ENCODE measurements around the gene ZMYM4. TPM values are rescaled to one million over a fixed set of nuclear protein-coding genes. Genes with fewer than 3 reads are reported as not detected.

Gene ZMYM4
- total RNA-seq, 2 experiments from 2014 or later, result 21.1 to 54.3 TPM

GRCh38 chr1:35437200-35437599, 168.7 kb downstream of the ZMYM4 start:
- CTCF ChIA-PET (ENCODE audit: unreplicated experiment), result no interaction called here
- POLR2A ChIA-PET, result interaction anchor here (1.4 kb wide), 1 partner anchor 13 kb away, joined by 4 read pairs; no protein-coding TSS in a partner anchor
- TF ChIP-seq EZH2phosphoT487 (IDR thresholded peaks at IDR 0.05; ENCODE audit: borderline replicate concordance, low read depth, low read length), result no peak
- no peak for TF ChIP-seq CTCF (conservative IDR thresholded peaks at IDR 0.05; ENCODE audit: low read length)

GRCh38 chr1:35439626-35440025, 171.1 kb downstream of the ZMYM4 start:
- Histone ChIP-seq H3K9me3 (ENCODE audit: low read length) (no peaks in the 10 kb centered on the region), H3K79me2 (ENCODE audit: insufficient read depth, low read depth, low read length) (no peaks in the 10 kb centered on the region), H3K9me2 (ENCODE audit: insufficient read depth, low read length) (no peaks in the 10 kb centered on the region), H3K4me3 (ENCODE audit: low read depth, low read length, poor library complexity, severe bottlenecking) (no peak overlapping the region), H3K4me2 (ENCODE audit: low read length) (no peak overlapping the region), H2AFZ (ENCODE audit: low read length) (no peak overlapping the region), H4K20me1 (ENCODE audit: insufficient read depth, low read length) (no peaks in the 10 kb centered on the region), H3K27ac (ENCODE audit: low read depth, low read length, poor library complexity, severe bottlenecking) (no peak overlapping the region), H3K4me1 (ENCODE audit: insufficient read depth, low read length, poor library complexity, severe bottlenecking) (no peaks in the 10 kb centered on the region), H3K36me3 (ENCODE audit: insufficient read depth, low read length) (peaks cover 31% of the 10 kb centered on the region; the same call in 1 of the 2 replicates)
- TF ChIP-seq CTCF (conservative IDR thresholded peaks at IDR 0.05; ENCODE audit: low read length), result no peak
- no peak for TF ChIP-seq EZH2phosphoT487 (IDR thresholded peaks at IDR 0.05; ENCODE audit: borderline replicate concordance, low read depth, low read length)
- no TSS peak for BruUV-seq (replicated peaks)
- DNase-seq (ENCODE audit: low spot score), result no peak
- intact Hi-C loops (cut with micrococcal nuclease; ENCODE audit: unreplicated experiment), result no loop called here
- POLR2A ChIA-PET, result no interaction called here
- CTCF ChIA-PET (ENCODE audit: unreplicated experiment), result no interaction called here

More at GRCh38 chr1:35437200-35437599, 168.7 kb downstream of the ZMYM4 start:
- Histone ChIP-seq H3K4me2 (ENCODE audit: low read length) (no peak overlapping the region), H3K4me3 (ENCODE audit: low read depth, low read length, poor library complexity, severe bottlenecking) (no peak overlapping the region), H3K27ac (ENCODE audit: low read depth, low read length, poor library complexity, severe bottlenecking) (no peak overlapping the region), H3K4me1 (ENCODE audit: insufficient read depth, low read length, poor library complexity, severe bottlenecking) (no peaks in the 10 kb centered on the region), H2AFZ (ENCODE audit: low read length) (no peak overlapping the region), H3K79me2 (ENCODE audit: insufficient read depth, low read depth, low read length) (no peaks in the 10 kb centered on the region), H4K20me1 (ENCODE audit: insufficient read depth, low read length) (no peaks in the 10 kb centered on the region), H3K9me2 (ENCODE audit: insufficient read depth, low read length) (no peaks in the 10 kb centered on the region), H3K36me3 (ENCODE audit: insufficient read depth, low read length) (peaks cover 28% of the 10 kb centered on the region; the same call in 1 of the 2 replicates), H3K9me3 (ENCODE audit: low read length) (no peaks in the 10 kb centered on the region)
- no TSS peak for BruUV-seq (replicated peaks)
- intact Hi-C loops (cut with micrococcal nuclease; ENCODE audit: unreplicated experiment), result no loop called here
- no peak for DNase-seq (ENCODE audit: low spot score)

- DNase-seq (ENCODE audit: low spot score), result no peak
- ChIA-PET CTCF (ENCODE audit: unreplicated experiment) (no interaction called here), POLR2A (no interaction called here)
- Histone ChIP-seq H3K4me2 (ENCODE audit: low read length) (no peak overlapping the region), H3K4me1 (ENCODE audit: insufficient read depth, low read length, poor library complexity, severe bottlenecking) (no peaks in the 10 kb centered on the region), H3K9me2 (ENCODE audit: insufficient read depth, low read length) (no peaks in the 10 kb centered on the region), H4K20me1 (ENCODE audit: insufficient read depth, low read length) (no peaks in the 10 kb centered on the region), H3K9me3 (ENCODE audit: low read length) (no peaks in the 10 kb centered on the region), H3K79me2 (ENCODE audit: insufficient read depth, low read depth, low read length) (no peaks in the 10 kb centered on the region), H3K27ac (ENCODE audit: low read depth, low read length, poor library complexity, severe bottlenecking) (no peak overlapping the region), H2AFZ (ENCODE audit: low read length) (no peak overlapping the region), H3K4me3 (ENCODE audit: low read depth, low read length, poor library complexity, severe bottlenecking) (no peak overlapping the region), H3K36me3 (ENCODE audit: insufficient read depth, low read length) (peaks cover 16% of the 10 kb centered on the region; the same call in 1 of the 2 replicates)
- intact Hi-C loops (cut with micrococcal nuclease; ENCODE audit: unreplicated experiment), result no loop called here
- BruUV-seq (replicated peaks), result no TSS peak
- no peak for TF ChIP-seq EZH2phosphoT487 (IDR thresholded peaks at IDR 0.05; ENCODE audit: borderline replicate concordance, low read depth, low read length)
- TF ChIP-seq CTCF (conservative IDR thresholded peaks at IDR 0.05; ENCODE audit: low read length), result no peak
These were observed 173.5 kb downstream of the ZMYM4 start for GRCh38 chr1:35441926-35442579.

All from OCI-LY7 (cell line).